Endothelial cell (in vitro differentiated cells): ENCODE data around the gene NAP1L1. TPM values are rescaled to one million over a fixed set of nuclear protein-coding genes. Genes with fewer than 3 reads are reported as not detected.

Experiments used
- DNase-seq: peaks from one replicate; pipeline ENCODE4 v3.0.0; 2021; ENCODE audit warnings: low spot score
- H3K27ac Mint-ChIP-seq: one replicate; pipeline ENCODE4 v1.8.0; 2021; ENCODE audit warnings: mixed read lengths, inconsistent platforms; ENCODE audit not compliant: unreplicated experiment
- H3K27me3 Mint-ChIP-seq: one replicate; pipeline ENCODE4 v1.8.0; 2021; ENCODE audit warnings: mild to moderate bottlenecking, moderate library complexity, mixed read lengths, inconsistent platforms; ENCODE audit not compliant: unreplicated experiment
- H3K36me3 Mint-ChIP-seq: one replicate; pipeline ENCODE4 v1.8.0; 2021; ENCODE audit warnings: mild to moderate bottlenecking, low read depth, mixed read lengths, inconsistent platforms; ENCODE audit not compliant: unreplicated experiment
- H3K4me1 Mint-ChIP-seq: one replicate; pipeline ENCODE4 v1.8.0; 2021; ENCODE audit warnings: mild to moderate bottlenecking, mixed read lengths, inconsistent platforms; ENCODE audit not compliant: unreplicated experiment
- H3K4me3 Mint-ChIP-seq: one replicate; pipeline ENCODE4 v1.8.0; 2021; ENCODE audit warnings: mild to moderate bottlenecking, mixed read lengths, inconsistent platforms; ENCODE audit not compliant: unreplicated experiment
- H3K9me3 Mint-ChIP-seq: one replicate; pipeline ENCODE4 v1.8.0; 2021; ENCODE audit warnings: mixed read lengths, inconsistent platforms; ENCODE audit not compliant: unreplicated experiment
- total RNA-seq: library from RNA; stranded (reverse); fragmentation: NEBNext Ultra II Directional; extraction: Animal tissue kit (Norgen Biotek cat#: 25700); gene quantifications from one replicate; pipeline ENCODE4 v1.2.1, GENCODE V29; 2021; ENCODE audit not compliant: unreplicated experiment
- TF ChIP-seq, protein P1 (sequence below): fragments of 200-600 bp; sonication (generic); IDR thresholded peaks from one replicate; pipeline ENCODE4 v1.5.0; 2021; ENCODE audit warnings: antibody characterized with exemption; ENCODE audit not compliant: unreplicated experiment

NAP1L1 gene
- total RNA-seq, 1 donor from 2014 or later, result 603 TPM

DNA sequence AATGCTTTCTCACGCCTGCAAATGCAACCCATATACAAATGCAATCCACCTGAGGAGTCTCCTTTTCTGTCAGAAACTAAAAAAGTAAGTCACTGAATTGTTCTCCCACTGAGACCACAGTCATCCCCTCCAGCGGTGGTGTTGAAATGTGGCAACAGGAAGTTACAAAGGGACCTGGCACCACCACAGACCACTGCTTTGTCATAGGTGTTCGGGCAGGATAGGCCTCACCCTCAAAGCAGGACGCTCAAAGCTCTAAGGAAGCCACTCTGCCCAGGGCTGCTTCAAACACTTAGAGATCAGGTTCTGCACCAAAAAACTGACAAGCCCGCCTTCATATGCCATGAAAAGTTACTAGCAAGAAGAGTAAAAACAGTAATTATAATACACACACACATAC, 64.2 kb downstream of the NAP1L1 start:
- Mint-ChIP-seq H3K36me3 (no peaks in the 10 kb centered on the region), H3K4me3 (no peak overlapping the region), H3K4me1 (peaks cover 6% of the 10 kb centered on the region), H3K9me3 (no peaks in the 10 kb centered on the region), H3K27me3 (peaks cover 2% of the 10 kb centered on the region), H3K27ac (peak overlapping the region; percentile 48)
- TF ChIP-seq, protein P1, sequence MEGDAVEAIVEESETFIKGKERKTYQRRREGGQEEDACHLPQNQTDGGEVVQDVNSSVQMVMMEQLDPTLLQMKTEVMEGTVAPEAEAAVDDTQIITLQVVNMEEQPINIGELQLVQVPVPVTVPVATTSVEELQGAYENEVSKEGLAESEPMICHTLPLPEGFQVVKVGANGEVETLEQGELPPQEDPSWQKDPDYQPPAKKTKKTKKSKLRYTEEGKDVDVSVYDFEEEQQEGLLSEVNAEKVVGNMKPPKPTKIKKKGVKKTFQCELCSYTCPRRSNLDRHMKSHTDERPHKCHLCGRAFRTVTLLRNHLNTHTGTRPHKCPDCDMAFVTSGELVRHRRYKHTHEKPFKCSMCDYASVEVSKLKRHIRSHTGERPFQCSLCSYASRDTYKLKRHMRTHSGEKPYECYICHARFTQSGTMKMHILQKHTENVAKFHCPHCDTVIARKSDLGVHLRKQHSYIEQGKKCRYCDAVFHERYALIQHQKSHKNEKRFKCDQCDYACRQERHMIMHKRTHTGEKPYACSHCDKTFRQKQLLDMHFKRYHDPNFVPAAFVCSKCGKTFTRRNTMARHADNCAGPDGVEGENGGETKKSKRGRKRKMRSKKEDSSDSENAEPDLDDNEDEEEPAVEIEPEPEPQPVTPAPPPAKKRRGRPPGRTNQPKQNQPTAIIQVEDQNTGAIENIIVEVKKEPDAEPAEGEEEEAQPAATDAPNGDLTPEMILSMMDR, result no peak
- no peak for DNase-seq

- Mint-ChIP-seq H3K36me3 (no peaks in the 10 kb centered on the region), H3K27ac (no peak overlapping the region)
These were observed 65.8 kb downstream of the NAP1L1 start for GRCh38 chr12:76018672-76019071.

GRCh38 chr12:76018111-76018510, 66.4 kb downstream of the NAP1L1 start:
- Mint-ChIP-seq H3K27ac (no peak overlapping the region), H3K4me3 (no peak overlapping the region)

More at GRCh38 chr12:76018672-76019071, 65.8 kb downstream of the NAP1L1 start:
- no peak overlapping the region for H3K4me3 Mint-ChIP-seq
- no peak for DNase-seq
- peaks cover 6% of the 10 kb centered on the region for H3K4me1 Mint-ChIP-seq
- TF ChIP-seq, protein P1, result no peak
- no peaks in the 10 kb centered on the region for H3K9me3 Mint-ChIP-seq
- H3K27me3 Mint-ChIP-seq, result peaks cover 2% of the 10 kb centered on the region

DNA sequence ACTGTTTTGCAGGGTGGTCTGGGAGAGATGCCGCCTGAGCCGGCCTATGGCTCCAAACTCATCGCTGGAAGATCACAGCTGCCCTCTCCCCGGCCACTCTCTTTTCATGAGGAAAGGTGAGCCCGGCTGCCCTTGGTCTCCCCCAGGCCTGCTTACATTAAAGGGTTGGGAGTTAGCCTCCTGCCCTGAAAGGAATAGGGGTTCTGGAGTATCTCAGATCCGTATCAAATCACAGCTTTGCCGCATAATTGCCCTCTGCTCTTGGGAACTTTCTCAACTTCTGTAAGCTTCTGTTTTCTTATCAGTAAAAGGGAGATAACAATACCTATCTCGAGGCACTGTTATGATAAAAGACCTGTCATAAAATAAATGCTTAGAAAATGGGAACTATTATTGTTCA, 70.5 kb downstream of the NAP1L1 start:
- TF ChIP-seq, protein P1, result no peak
- Mint-ChIP-seq H3K27me3 (peaks cover 3% of the 10 kb centered on the region), H3K27ac (no peak overlapping the region), H3K9me3 (no peaks in the 10 kb centered on the region), H3K36me3 (no peaks in the 10 kb centered on the region), H3K4me3 (no peak overlapping the region), H3K4me1 (peaks cover 8% of the 10 kb centered on the region)
- no peak for DNase-seq

More at GRCh38 chr12:76018111-76018510, 66.4 kb downstream of the NAP1L1 start:
- peaks cover 2% of the 10 kb centered on the region for H3K27me3 Mint-ChIP-seq
- TF ChIP-seq, protein P1, result no peak
- no peak for DNase-seq
- no peaks in the 10 kb centered on the region for H3K9me3 Mint-ChIP-seq
- H3K4me1 Mint-ChIP-seq, result peaks cover 6% of the 10 kb centered on the region
- H3K36me3 Mint-ChIP-seq, result no peaks in the 10 kb centered on the region

DNA sequence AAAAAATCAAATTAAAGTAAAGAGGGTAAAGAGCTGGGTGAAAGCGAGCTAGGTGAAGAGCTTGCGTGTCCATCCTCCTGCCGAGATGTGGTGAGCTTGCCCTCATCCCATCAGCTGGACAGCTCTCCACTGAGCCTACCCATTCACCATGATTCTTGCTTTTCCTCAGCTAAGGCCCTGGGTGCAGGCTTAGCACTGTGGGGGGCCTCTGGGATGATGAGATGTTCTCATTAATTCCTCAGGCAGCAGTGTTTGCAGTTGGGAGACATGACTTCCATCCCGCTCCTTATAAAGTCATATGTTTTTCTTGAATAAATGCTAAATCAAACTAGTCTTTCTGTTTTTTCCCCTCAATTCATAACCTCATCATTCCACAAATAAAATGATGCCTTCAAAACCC, 70.9 kb downstream of the NAP1L1 start:
- H3K27me3 Mint-ChIP-seq, result peaks cover 3% of the 10 kb centered on the region

More for the DNA sequence above, 70.9 kb downstream of the NAP1L1 start:
- Mint-ChIP-seq H3K36me3 (no peaks in the 10 kb centered on the region), H3K4me3 (no peak overlapping the region), H3K27ac (no peak overlapping the region), H3K4me1 (peaks cover 8% of the 10 kb centered on the region), H3K9me3 (no peaks in the 10 kb centered on the region)
- no peak for DNase-seq
- TF ChIP-seq, protein P1, result no peak
